AG09309 (cell line): ENCODE data around the gene CHST13.

ENCODE experiments used
- DNase-seq: peaks from one replicate; pipeline ENCODE4 v3.0.0-alpha.2; 2010; ENCODE audit warnings: low read depth
- H3K4me3 ChIP-seq: 2 replicates; pipeline ENCODE4 v1.5.1; 2011; ENCODE audit warnings: mild to moderate bottlenecking, low read depth, low read length, moderate library complexity; ENCODE audit not compliant: control insufficient read depth
- CTCF ChIP-seq: IDR thresholded peaks from 2 replicates; pipeline ENCODE4 v1.5.1; 2011; ENCODE audit warnings: mild to moderate bottlenecking, low read depth, low read length, inconsistent platforms; ENCODE audit not compliant: insufficient read depth, control insufficient read depth; ENCODE audit errors: missing control alignments

The CHST13 gene

GRCh38 chr3:126556637-126557414 is 32.9 kb downstream of the CHST13 start:
- TF ChIP-seq CTCF: no peak
- DNase-seq: no peak
- no peak overlapping the region for H3K4me3 ChIP-seq

GRCh38 chr3:126557415-126557745 is 33.4 kb downstream of the CHST13 start:
- no peak overlapping the region for H3K4me3 ChIP-seq
- no peak for DNase-seq
- no peak for TF ChIP-seq CTCF

- no peak for DNase-seq
Measured at GRCh38 chr3:126557761-126558160, 33.8 kb downstream of the CHST13 start.

GRCh38 chr3:126558336-126559071 is 34.5 kb downstream of the CHST13 start, which contains the start of gene C3orf22:
Gene C3orf22, minus strand, starts transcription at chr3:126558932. Its CDS starts 5,542 bp downstream, at chr3:126553390.
- no peak within 1 kb of the TSS for H3K4me3 ChIP-seq
- TF ChIP-seq CTCF: no peak
- DNase-seq: no peak

More at GRCh38 chr3:126557761-126558160, 33.8 kb downstream of the CHST13 start:
- no peak overlapping the region for H3K4me3 ChIP-seq
- TF ChIP-seq CTCF: no peak

- TF ChIP-seq CTCF: no peak
Measured at GRCh38 chr3:126562737-126563276, 38.9 kb downstream of the CHST13 start.

GRCh38 chr3:126567696-126568438 is 43.9 kb downstream of the CHST13 start:
- H3K4me3 ChIP-seq: no peak overlapping the region
- no peak for TF ChIP-seq CTCF
- no peak for DNase-seq

More at GRCh38 chr3:126562737-126563276, 38.9 kb downstream of the CHST13 start:
- no peak overlapping the region for H3K4me3 ChIP-seq
- DNase-seq: no peak
